Pulmonary artery endothelial cell (primary cell): ENCODE measurements around the gene TSEN34. TPM values are rescaled to one million over a fixed set of nuclear protein-coding genes. Genes with fewer than 3 reads are reported as not detected.

Source experiments
- DNase-seq: peaks from one replicate; pipeline ENCODE4 v3.0.0-alpha.2; 2011; ENCODE audit warnings: low read depth, low spot score
- total RNA-seq: library from RNA; depleted of rRNA; stranded (reverse); fragments of >200 nt; gene quantifications from 2 replicates; pipeline ENCODE4 v1.2.3, GENCODE V29; 2014

The TSEN34 gene
- total RNA-seq = 58.7 and 65.7 TPM in 2 replicates

DNA sequence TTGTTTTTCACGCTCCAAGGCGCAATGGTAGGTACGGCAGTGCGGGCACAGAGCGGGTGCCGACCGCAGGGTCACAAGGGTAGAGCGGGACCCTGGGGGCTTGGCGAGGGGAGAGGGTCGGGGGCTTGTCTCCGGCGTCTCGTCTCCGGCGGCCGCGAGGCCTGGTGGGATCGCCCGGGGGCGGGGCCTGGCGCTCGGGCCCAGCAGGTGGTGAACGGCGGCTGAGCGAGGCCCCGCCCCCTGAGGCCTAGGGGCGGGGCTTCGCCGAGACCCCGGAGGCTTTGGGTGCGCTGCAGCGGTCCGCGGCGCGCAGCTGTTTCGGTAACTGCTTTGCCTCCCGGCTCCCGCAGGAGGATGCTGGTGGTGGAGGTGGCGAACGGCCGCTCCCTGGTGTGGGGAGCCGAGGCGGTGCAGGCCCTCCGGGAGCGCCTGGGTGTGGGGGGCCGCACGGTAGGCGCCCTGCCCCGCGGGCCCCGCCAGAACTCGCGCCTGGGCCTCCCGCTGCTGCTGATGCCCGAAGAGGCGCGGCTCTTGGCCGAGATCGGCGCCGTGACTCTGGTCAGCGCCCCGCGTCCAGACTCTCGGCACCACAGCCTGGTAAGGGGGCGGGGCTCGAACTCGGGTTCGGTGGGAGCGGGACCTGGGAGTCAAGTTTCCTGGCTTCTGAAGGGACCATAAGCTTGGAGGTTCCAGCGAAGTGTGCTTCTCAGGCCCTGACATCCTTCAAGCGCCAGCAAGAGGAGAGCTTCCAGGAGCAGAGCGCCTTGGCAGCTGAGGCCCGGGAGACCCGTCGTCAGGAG, at the start of gene TSEN34:
TSEN34 (plus strand) TSS at position 298 of the 800 bp plus-strand sequence; CDS start at position 355, 57 bp downstream.
- DNase-seq = no peak

DNA sequence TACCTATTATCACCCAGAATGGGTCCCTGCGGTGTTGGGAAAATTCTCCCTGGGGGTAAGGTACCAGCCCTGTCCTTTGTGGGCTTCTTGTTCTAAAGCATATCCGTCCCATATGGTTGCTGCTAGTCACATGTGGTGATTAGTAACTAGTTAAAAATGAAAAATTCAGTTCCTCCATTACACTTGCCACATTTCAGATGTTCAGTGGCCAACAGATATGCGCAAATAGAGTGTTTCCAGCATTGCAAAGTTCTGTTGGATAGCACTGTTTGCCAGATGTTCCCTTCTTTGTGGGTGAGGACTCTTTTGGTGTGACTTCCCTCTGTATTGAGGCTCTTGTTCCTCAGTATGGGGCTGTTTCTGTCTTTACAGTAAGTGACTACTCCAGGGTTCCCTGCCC, 49.8 kb upstream of the TSEN34 start:
- no peak for DNase-seq

DNA sequence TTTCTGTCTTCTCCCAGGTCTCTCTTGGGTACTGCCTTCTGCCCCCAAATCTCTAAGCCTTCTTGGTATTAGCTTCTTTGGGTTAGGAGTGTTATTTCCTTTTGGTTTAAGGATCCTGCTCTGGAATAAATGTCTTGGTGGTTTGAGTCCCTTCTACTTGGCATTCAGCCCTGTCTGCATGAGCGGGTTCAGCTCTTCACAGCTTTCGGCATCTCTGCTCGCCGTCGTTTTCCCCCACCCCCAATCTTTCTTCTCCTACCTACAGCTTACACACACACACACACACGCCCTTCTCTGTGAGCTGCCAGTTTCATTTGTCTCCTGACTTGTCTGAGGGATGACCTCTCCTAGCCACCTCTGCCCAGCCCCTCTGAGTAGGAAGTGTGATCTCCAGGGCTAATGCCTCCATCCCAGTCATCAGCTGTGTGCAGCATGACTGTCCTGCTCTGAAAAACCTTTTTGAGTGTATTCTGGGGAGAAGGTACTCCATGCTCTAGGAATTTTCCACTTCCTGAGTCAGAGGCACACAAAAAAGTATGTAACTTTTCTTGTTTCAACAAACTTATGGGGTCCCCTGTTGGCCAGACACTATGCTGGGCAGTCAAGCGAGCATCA, 48.8 kb upstream of the TSEN34 start:
- DNase-seq = no peak

DNA sequence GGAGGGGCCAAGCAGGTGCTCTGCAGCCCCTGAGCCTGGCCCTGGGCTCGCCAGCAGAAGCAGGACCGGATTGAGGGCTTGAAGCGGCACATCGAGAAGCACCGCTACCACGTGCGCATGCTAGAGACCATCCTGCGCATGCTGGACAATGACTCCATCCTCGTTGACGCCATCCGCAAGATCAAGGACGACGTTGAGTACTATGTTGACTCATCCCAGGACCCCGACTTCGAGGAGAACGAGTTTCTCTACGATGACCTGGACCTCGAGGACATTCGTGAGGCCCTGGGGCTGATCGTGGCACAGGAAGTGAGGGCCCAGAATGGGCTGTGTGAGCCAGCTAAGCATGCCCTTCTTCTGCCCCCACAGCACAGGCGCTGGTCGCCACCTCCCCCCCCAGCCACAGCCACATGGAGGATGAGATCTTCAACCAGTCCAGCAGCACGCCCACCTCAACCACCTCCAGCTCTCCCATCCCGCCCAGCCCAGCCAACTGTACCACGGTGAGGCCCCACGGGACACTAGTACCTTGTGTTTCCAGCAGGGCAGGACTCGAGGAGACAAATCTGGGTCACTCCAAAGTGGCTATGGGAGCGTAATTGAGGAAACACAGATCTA, 45.5 kb upstream of the TSEN34 start:
- no peak for DNase-seq

DNA sequence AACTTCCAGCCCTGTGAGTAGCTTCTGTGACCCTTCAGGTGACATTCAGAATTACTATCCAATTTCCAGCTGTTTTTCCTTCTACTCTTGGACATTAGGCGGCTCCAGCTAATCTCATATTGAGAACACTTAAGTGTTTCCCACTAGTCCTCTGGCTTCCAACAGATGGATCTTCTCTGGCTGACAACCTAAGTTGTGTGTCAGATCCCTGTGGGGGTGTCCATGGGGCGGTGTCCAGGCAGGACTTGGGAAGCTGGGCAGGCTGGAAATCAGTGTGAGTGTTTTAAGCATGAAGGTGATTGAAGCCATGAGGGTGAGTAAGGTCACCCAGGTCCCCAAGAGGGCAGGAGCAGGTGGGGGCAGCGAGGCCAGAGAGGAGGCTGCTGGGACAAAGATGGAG, 43.4 kb upstream of the TSEN34 start:
- DNase-seq = no peak

DNA sequence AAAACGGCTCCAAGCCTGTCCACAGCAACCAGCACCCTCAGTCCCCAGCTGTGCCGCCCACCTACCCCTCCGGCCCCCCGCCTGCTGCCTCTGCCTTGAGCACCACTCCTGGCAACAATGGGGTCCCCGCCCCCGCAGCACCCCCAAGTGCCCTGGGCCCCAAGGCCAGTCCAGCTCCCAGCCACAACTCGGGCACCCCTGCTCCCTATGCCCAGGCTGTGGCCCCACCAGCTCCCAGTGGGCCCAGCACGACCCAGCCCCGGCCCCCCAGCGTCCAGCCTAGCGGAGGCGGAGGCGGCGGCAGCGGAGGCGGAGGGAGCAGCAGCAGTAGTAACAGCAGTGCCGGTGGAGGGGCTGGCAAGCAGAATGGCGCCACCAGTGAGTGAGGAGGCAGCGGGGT, 43.0 kb upstream of the TSEN34 start:
- no peak for DNase-seq

DNA sequence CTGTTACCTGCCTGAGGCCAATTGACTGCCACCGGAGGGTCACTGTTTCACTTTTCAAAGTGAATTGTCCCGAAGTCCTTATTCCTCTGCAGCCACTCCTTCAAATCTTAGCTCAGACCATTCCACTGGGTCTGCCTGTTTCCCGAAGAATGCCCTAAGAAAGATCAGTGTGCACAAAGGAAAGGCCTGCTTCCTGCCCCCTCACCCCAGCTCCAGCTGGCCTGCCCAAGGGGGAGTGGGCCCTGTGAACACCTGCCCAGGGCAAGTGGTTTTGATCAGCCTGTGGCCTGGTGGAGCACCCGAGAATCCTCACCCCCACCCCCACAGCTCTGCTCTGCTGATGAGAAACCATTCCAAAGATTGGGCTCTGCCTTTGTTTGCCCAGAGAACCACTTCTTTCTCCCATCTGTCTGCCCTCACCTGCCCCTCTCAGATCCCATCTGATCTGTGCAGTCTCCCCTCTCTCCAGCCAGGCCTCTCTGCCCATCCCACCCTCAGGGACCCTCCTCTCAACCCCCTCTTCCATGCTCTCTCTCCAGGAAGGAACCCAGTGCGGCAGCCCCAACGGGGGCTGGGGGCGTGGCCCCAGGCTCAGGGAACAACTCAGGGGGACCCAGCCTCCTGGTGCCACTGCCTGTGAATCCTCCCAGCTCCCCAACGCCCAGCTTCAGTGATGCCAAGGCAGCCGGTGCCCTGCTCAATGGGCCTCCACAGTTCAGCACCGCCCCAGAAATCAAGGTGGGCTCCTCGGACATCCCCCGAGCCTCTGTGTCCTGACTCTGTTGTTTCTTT, 41.9 kb upstream of the TSEN34 start:
- peak; percentile 64 for DNase-seq

DNA sequence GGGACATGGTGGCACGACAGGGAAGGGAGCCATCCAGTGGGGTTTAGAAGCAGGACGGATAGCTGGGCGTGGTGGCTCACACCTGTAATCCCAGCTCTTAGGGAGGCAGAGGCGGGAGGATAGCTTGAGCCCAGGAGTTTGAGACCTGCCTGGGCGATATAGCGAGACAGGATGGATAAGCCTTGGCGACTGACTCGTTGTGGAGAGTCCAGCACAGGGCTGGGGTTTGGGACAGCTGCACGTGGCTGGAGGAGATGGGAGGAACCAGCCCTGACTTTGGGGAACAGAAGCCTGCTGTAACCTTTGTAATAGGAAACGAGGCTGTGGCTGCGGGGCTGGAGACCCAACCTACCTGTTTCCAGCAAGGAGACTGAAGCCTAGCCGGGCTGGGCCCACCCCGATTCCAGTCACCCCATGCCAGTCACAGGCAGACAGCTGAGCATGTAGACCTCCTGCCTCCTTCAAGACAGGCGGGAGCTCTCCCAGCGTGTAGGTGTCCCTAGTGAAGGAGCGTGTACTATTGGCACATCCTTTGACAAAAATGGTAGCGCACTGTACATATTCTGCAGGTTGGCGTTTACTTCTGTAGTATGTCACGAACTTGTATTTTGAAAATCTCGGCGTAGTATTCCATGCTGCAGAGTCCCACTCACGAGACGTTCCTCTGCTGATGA, 39.6 kb upstream of the TSEN34 start:
- DNase-seq = no peak

DNA sequence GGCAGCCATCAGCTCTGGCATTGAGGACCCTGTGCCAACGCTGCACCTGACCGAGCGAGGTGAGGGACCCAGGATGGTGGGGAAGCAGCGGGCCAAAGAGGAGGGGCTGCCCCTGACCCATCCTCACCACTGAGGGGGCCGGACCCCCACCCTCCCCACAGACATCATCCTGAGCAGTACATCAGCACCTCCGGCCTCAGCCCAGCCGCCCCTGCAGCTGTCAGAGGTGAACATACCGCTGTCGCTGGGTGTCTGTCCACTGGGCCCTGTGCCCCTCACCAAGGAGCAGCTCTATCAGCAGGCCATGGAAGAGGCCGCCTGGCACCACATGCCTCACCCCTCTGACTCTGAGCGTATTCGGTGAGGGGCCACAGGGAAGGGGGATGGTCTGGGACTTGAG, 38.8 kb upstream of the TSEN34 start:
- DNase-seq = no peak

DNA sequence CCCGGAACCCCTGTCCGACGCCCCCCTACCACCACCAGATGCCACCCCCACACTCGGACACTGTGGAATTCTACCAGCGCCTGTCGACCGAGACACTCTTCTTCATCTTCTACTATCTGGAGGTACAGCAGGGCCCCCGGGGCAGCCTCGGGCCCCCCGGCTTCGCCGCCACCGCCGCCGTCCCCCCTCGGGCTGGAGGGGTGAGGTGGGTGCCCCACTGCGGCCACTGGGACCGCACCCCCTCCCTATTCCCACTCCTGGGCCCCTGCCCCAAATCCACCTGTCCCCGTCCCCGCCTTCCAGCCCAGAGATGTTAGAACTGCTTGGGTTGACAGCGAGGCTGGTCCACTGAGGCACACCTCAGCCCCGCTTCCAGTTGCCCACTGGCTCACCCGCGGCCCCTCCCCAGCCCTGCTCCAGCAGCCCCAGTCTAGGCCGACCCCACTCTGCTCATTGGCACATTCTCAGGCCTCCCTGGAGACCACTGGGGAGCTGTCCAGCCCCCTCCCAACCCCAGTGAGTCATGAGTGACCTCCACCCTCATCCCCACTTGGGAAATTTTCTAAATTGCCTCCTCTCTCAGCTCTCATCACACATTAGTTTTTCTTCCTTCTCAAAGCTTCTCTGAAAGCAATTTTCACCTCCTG, 38.1 kb upstream of the TSEN34 start:
- no peak for DNase-seq

DNA sequence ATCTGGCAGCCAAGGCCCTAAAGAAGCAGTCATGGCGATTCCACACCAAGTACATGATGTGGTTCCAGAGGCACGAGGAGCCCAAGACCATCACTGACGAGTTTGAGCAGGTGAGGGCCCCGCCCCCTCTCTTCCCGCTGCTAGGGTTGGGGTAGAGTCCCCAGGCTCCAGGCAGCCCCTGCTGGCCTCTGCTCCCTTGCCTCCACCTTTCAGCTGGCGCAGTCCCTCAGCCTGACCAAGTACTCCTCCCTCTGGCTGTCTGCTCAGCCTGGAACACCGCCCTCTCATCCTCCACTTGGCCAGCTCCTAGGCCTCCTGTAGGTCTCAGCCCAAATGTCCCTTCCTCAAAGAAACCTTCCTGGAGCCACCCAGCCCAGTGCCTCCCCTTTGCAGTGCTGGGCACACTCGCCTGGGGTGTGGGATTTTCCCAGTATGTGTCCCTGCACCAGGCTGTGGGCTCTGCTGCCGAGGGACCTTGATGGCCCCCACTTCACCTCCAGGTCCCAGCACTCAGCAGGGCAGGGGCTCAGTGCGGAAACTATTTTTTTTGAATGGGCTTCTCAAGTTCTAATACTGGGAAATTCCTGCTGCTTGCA, 37.3 kb upstream of the TSEN34 start:
- DNase-seq = no peak

DNA sequence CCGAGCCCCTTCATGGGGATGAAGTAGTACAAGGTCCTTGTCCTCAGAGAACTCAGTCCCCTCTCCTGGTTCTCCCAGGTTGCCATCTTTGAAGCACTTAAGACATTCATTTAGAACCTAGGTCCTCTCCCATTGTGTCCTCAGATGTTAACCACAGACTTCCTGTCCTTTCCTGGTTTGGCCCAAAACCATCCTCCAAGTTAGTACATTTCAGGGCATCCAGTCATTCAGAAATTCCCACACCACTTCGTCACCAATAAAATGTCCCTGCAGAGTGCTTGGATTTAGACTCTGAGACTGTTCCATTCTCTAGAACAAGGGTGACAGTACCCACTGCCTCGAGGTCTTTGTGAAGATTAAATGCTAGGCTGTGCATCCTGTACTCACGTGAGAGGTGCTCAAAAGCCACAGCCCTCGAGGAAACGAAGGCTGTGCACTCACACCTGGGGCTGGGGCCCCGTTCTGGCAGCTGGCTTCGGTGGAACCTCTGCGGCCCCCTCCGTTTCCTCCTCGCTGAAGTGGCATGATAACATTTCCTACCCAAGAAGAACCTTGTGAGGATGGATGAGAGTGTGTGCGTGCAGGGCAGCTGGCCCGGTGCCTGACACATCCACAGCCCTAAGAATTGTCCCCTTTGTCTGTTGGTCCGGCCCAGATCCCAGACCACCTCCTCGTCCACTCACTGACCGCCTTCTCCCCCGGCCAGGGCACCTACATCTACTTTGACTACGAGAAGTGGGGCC, 36.3 kb upstream of the TSEN34 start:
- DNase-seq = no peak

DNA sequence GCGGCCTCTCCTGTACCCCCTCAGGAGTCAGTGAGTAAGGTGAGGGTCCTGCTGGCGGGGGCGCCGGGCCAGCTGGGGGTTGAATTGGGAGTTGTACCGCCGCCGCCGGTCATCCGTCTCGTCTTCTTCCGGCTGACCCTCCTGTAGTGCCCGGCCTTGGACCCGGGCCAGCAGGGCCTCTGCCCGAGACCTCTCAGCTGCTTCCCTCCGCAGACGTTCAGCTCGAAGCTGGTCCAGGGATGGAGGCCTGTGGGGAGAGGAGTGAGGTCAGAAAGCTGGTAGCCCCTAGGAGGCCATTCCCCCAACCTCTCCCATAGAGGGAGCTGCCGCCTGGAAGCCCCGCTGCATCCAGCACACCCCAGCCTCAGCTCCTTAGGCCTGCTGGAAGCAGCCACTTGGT, 35.4 kb upstream of the TSEN34 start:
- DNase-seq = no peak

DNA sequence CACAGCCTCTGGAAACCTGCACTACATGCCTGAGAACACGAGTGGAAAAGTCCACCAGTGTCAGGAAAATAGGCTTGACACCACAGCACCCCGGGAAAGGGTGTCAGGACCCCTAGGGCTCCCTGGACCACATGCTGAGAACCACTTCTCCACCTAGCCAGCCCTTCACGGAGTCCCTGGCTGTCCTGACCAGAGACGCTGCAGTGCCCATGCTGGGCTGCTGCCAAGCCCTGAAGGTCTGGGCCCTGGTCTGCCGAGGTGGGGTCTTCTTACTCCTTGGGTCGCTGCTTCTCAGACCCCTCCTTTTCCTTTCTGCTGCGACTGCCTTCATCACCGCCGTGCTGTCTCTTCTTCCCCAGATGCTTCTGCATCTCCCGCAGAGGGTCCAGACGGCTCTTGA, 34.6 kb upstream of the TSEN34 start:
- DNase-seq = no peak

DNA sequence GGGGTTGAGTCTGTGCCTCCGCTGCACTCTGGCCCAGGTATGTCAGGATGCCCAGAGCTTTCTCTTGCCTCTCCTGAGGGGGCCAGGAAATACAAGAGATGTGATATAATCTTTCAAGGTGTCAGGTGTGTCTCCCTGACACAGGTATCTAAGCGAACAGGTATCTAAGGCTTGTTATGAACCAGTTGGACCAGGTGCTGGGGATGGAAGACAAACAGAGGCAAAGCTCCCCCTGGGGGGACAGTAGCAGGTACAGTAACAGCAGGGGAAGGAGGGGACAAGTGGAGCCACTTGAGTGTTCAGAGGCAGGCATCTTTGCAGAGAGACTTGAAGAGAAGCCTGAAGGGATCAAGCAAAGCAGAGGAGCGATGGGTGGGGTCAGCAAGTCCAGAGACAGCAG, 34.2 kb upstream of the TSEN34 start:
- no peak for DNase-seq

DNA sequence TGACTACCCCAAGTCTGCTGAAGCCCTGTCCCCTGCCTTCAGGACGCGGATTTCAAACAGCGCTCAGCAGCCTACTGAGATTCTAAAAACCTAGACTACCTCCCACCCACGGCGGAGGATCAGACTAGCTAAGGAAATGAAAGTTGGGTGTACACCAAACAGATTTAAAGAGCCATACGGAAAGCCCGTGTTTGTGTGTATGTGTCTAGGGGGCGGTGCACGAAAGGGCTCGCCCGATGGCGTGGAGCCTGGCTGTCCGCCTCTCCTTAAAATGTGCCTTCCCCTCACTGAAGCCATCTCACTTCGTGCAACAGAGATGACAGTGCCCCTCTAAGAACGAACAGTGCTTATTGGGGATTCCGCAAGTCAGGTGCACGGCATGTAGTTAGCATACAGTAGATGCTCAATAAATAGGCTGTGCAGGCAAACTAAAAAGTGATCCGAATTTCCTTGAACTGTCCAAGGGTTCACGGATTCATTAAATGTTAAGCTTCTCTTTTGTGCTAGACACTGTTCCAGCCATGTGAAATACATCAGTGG, 32.2 kb upstream of the TSEN34 start:
- DNase-seq = no peak

DNA sequence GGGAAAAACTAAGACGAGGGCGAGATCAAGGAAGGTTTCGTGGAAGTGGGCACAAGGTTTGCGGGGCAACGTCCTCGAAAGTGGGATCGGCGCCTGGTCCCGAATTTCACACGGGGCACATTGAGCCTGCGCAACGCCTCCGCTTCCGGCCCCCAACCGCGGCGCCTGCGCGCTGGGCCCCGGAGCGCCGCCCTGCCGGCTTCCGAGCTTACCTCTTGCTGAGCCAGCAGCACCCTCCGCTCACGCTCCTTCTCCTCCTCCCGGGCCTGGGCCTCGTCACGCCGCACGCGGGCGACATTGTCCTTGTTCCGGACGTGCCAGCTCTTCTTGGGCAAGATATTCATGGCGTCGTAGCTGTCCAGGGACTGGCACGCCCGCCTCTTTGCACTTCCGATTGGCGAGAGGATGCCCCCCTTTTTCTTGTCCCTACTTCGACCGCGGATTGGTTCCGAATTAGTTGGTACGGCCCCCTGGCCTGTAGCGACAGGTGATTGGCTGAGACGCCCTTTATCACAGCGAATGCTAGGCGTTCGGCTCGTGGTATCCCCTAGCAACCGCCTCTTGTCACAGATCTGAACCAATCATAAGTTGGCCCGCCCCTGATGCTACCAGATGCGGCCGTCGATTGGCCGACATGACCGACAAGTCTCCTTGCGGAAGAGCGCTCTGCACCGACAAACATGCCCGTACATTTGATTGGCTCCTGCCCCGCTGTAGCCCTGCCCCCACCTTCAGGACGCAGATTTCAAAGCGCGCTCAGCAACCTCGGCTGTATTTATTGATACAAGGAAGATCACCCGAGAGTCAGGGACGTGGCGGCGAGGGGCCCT, 31.5 kb upstream of the TSEN34 start, which contains the start of gene LENG1:
LENG1 (minus strand) TSS at position 370 of the 830 bp plus-strand sequence; CDS start at position 344, 26 bp downstream.
- DNase-seq = peak; percentile 100

DNA sequence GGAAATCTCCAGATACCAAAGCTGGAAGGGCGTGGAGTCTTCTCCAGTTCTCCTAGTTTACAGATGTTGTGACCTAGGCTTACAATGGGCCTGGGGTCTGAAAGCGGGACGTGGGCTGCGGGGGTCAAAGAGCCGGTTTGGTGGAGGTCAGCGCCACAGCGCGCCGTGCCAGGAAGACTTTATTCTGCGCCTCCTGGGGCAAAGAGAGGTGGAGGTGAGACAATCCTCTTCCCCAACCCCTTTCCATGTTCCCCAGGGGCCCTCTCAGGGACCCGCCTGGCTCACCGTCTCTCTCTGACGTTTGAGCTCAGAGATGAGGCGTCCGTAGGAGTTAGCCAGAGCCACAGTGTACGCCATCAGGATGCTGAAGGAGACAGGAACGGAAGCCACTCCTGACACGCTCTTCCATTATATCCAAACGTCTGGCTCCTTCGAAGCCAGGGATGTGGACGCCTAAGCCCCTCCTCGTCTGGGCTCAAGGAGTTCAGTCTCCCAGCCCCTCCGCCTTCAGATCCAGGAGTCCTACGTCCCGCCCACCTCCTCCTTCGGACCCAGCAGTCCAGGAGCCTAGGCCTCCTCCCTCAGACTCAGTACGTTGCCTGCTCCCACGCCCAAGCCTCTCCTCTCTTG, 30.8 kb upstream of the TSEN34 start:
- DNase-seq = no peak
